ENCODE measurements around the gene BEX3. TPM values are rescaled to one million over a fixed set of nuclear protein-coding genes. Genes with fewer than 3 reads are reported as not detected.

BEX3 gene
- total RNA-seq, 2 experiments from 2014 or later = not detected

GRCh38 chrX:103393487-103393886, 17.1 kb downstream of the BEX3 start:
- Histone ChIP-seq H3K27ac (ENCODE audit: low read depth, low read length, poor library complexity, severe bottlenecking) (no peak overlapping the region), H3K4me1 (ENCODE audit: insufficient read depth, low read length, poor library complexity, severe bottlenecking) (no peaks in the 10 kb centered on the region), H3K4me2 (ENCODE audit: low read length) (no peak overlapping the region), H3K79me2 (ENCODE audit: insufficient read depth, low read depth, low read length) (no peaks in the 10 kb centered on the region), H3K4me3 (ENCODE audit: low read depth, low read length, poor library complexity, severe bottlenecking) (no peak overlapping the region), H3K36me3 (ENCODE audit: insufficient read depth, low read length) (no peaks in the 10 kb centered on the region), H3K9me3 (ENCODE audit: low read length) (no peaks in the 10 kb centered on the region), H2AFZ (ENCODE audit: low read length) (no peak overlapping the region), H3K9me2 (ENCODE audit: insufficient read depth, low read length) (no peaks in the 10 kb centered on the region), H4K20me1 (ENCODE audit: insufficient read depth, low read length) (no peaks in the 10 kb centered on the region)
- TF ChIP-seq EZH2phosphoT487 (IDR thresholded peaks at IDR 0.05; ENCODE audit: borderline replicate concordance, low read depth, low read length) = no peak
- no peak for TF ChIP-seq CTCF (conservative IDR thresholded peaks at IDR 0.05; ENCODE audit: low read length)
- ChIA-PET POLR2A (no interaction called here), CTCF (ENCODE audit: unreplicated experiment) (no interaction called here)
- DNase-seq (ENCODE audit: low spot score) = no peak
- BruUV-seq (replicated peaks) = no TSS peak
- intact Hi-C loops (cut with micrococcal nuclease; ENCODE audit: unreplicated experiment) = no loop called here

GRCh38 chrX:103396186-103396585, 19.8 kb downstream of the BEX3 start:
- Histone ChIP-seq H4K20me1 (ENCODE audit: insufficient read depth, low read length) (no peaks in the 10 kb centered on the region), H3K36me3 (ENCODE audit: insufficient read depth, low read length) (no peaks in the 10 kb centered on the region), H3K79me2 (ENCODE audit: insufficient read depth, low read depth, low read length) (no peaks in the 10 kb centered on the region), H3K27ac (ENCODE audit: low read depth, low read length, poor library complexity, severe bottlenecking) (no peak overlapping the region), H3K4me1 (ENCODE audit: insufficient read depth, low read length, poor library complexity, severe bottlenecking) (no peaks in the 10 kb centered on the region), H3K4me3 (ENCODE audit: low read depth, low read length, poor library complexity, severe bottlenecking) (no peak overlapping the region), H3K9me3 (ENCODE audit: low read length) (no peaks in the 10 kb centered on the region), H3K9me2 (ENCODE audit: insufficient read depth, low read length) (no peaks in the 10 kb centered on the region), H2AFZ (ENCODE audit: low read length) (no peak overlapping the region), H3K4me2 (ENCODE audit: low read length) (no peak overlapping the region)
- intact Hi-C loops (cut with micrococcal nuclease; ENCODE audit: unreplicated experiment) = no loop called here
- BruUV-seq (replicated peaks) = no TSS peak
- DNase-seq (ENCODE audit: low spot score) = no peak
- ChIA-PET POLR2A (no interaction called here), CTCF (ENCODE audit: unreplicated experiment) (no interaction called here)
- TF ChIP-seq EZH2phosphoT487 (IDR thresholded peaks at IDR 0.05; ENCODE audit: borderline replicate concordance, low read depth, low read length) (no peak), CTCF (conservative IDR thresholded peaks at IDR 0.05; ENCODE audit: low read length) (no peak)

GRCh38 chrX:103396660-103397059, 20.3 kb downstream of the BEX3 start:
- no peak for TF ChIP-seq EZH2phosphoT487 (IDR thresholded peaks at IDR 0.05; ENCODE audit: borderline replicate concordance, low read depth, low read length)
- no peak for TF ChIP-seq CTCF (conservative IDR thresholded peaks at IDR 0.05; ENCODE audit: low read length)
- intact Hi-C loops (cut with micrococcal nuclease; ENCODE audit: unreplicated experiment) = no loop called here
- Histone ChIP-seq H3K27ac (ENCODE audit: low read depth, low read length, poor library complexity, severe bottlenecking) (no peak overlapping the region), H4K20me1 (ENCODE audit: insufficient read depth, low read length) (no peaks in the 10 kb centered on the region), H3K4me2 (ENCODE audit: low read length) (no peak overlapping the region), H3K79me2 (ENCODE audit: insufficient read depth, low read depth, low read length) (no peaks in the 10 kb centered on the region), H3K4me3 (ENCODE audit: low read depth, low read length, poor library complexity, severe bottlenecking) (no peak overlapping the region), H3K36me3 (ENCODE audit: insufficient read depth, low read length) (no peaks in the 10 kb centered on the region), H3K4me1 (ENCODE audit: insufficient read depth, low read length, poor library complexity, severe bottlenecking) (no peaks in the 10 kb centered on the region), H3K9me3 (ENCODE audit: low read length) (no peaks in the 10 kb centered on the region), H3K9me2 (ENCODE audit: insufficient read depth, low read length) (no peaks in the 10 kb centered on the region), H2AFZ (ENCODE audit: low read length) (no peak overlapping the region)
- DNase-seq (ENCODE audit: low spot score) = no peak
- ChIA-PET POLR2A (interaction anchor here (0.9 kb wide), 1 partner anchor 11 kb away, joined by 4 read pairs; no protein-coding TSS in a partner anchor), CTCF (ENCODE audit: unreplicated experiment) (no interaction called here)
- BruUV-seq (replicated peaks) = no TSS peak
